Neural cell (in vitro differentiated cells): Measurements from ENCODE around the gene NTRK2.

Experiments used
- EZH2 ChIP-seq: fragments of 200-600, 300-800 bp; shearing (Covaris generic), sonication (generic); IDR thresholded peaks from 2 replicates; pipeline ENCODE4 v1.6.1; 2014; ENCODE audit warnings: antibody characterized with exemption, low read length, borderline replicate concordance, mild to moderate bottlenecking; ENCODE audit not compliant: insufficient read depth, poor library complexity, severe bottlenecking
- TAF1 ChIP-seq: IDR thresholded peaks from 2 replicates; pipeline ENCODE4 v1.6.1; 2012; ENCODE audit warnings: low read depth
- TF ChIP-seq, protein P1 (sequence below): fragments of 450-650 bp; IDR thresholded peaks from 2 replicates; pipeline ENCODE4 v1.5.1; 2014; ENCODE audit warnings: antibody characterized with exemption, mild to moderate bottlenecking, moderate library complexity; ENCODE audit not compliant: poor library complexity, severe bottlenecking
- TF ChIP-seq, protein P2 (sequence below): IDR thresholded peaks from 2 replicates; pipeline ENCODE4 v1.6.1; 2012; ENCODE audit warnings: borderline replicate concordance

DNA sequence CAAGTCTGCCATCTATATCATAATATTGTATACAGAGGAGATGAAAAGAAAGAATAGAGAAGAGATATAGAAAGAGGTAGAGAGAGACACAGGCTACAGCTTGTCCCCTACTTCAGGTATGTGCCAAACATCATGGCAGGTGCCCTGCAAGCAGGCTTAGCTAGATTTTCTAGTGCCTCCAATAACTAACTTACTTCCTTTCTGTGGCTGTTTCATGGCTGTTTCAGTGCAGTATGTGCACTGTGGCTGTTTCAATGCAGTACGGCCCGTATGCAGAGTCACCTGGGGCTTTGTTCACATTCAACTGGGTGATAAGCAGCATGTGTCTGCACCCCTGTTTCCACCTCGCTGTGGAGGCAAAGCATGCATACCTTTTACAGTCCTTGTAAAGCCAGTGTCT, 327.2 kb downstream of the NTRK2 start:
- TF ChIP-seq TAF1 (no peak), EZH2 (no peak)
- TF ChIP-seq, protein P1, sequence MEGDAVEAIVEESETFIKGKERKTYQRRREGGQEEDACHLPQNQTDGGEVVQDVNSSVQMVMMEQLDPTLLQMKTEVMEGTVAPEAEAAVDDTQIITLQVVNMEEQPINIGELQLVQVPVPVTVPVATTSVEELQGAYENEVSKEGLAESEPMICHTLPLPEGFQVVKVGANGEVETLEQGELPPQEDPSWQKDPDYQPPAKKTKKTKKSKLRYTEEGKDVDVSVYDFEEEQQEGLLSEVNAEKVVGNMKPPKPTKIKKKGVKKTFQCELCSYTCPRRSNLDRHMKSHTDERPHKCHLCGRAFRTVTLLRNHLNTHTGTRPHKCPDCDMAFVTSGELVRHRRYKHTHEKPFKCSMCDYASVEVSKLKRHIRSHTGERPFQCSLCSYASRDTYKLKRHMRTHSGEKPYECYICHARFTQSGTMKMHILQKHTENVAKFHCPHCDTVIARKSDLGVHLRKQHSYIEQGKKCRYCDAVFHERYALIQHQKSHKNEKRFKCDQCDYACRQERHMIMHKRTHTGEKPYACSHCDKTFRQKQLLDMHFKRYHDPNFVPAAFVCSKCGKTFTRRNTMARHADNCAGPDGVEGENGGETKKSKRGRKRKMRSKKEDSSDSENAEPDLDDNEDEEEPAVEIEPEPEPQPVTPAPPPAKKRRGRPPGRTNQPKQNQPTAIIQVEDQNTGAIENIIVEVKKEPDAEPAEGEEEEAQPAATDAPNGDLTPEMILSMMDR = no peak
- TF ChIP-seq, protein P2, sequence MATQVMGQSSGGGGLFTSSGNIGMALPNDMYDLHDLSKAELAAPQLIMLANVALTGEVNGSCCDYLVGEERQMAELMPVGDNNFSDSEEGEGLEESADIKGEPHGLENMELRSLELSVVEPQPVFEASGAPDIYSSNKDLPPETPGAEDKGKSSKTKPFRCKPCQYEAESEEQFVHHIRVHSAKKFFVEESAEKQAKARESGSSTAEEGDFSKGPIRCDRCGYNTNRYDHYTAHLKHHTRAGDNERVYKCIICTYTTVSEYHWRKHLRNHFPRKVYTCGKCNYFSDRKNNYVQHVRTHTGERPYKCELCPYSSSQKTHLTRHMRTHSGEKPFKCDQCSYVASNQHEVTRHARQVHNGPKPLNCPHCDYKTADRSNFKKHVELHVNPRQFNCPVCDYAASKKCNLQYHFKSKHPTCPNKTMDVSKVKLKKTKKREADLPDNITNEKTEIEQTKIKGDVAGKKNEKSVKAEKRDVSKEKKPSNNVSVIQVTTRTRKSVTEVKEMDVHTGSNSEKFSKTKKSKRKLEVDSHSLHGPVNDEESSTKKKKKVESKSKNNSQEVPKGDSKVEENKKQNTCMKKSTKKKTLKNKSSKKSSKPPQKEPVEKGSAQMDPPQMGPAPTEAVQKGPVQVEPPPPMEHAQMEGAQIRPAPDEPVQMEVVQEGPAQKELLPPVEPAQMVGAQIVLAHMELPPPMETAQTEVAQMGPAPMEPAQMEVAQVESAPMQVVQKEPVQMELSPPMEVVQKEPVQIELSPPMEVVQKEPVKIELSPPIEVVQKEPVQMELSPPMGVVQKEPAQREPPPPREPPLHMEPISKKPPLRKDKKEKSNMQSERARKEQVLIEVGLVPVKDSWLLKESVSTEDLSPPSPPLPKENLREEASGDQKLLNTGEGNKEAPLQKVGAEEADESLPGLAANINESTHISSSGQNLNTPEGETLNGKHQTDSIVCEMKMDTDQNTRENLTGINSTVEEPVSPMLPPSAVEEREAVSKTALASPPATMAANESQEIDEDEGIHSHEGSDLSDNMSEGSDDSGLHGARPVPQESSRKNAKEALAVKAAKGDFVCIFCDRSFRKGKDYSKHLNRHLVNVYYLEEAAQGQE = no peak
